Activated naive CD4-positive, alpha-beta T cell treated with anti-CD3 and anti-CD28 coated beads for 36 hours (primary cell): Measurements from ENCODE around the gene STX4. TPM values are rescaled to one million over a fixed set of nuclear protein-coding genes. Genes with fewer than 3 reads are reported as not detected.

Experiments used
- CTCF ChIA-PET: fragments of 350-600 bp; sonication (Branson Sonifier 250); formaldehyde crosslinking; loops from one replicate; lab custom pipeline; 2021; ENCODE audit warnings: antibody characterized with exemption; lab: Charles Lee
- DNase-seq: peaks from one replicate; pipeline ENCODE4 v3.0.0-alpha.2; 2020
- H3K27ac Mint-ChIP-seq: one replicate; pipeline ENCODE4 v1.8.0; 2021; ENCODE audit warnings: mild to moderate bottlenecking, mixed read lengths
- H3K27me3 Mint-ChIP-seq: one replicate; pipeline ENCODE4 v1.8.0; 2021; ENCODE audit warnings: low read depth, mixed read lengths
- H3K36me3 Mint-ChIP-seq: one replicate; pipeline ENCODE4 v1.8.0; 2021; ENCODE audit warnings: low read depth, mixed read lengths
- H3K4me1 Mint-ChIP-seq: one replicate; pipeline ENCODE4 v1.8.0; 2021; ENCODE audit warnings: low read depth, mixed read lengths
- H3K4me3 Mint-ChIP-seq: one replicate; pipeline ENCODE4 v1.8.0; 2021; ENCODE audit warnings: mild to moderate bottlenecking, moderate library complexity, mixed read lengths
- H3K9me3 Mint-ChIP-seq: one replicate; pipeline ENCODE4 v1.8.0; 2021; ENCODE audit warnings: mixed read lengths
- intact Hi-C: fragments of 100-400 bp; cut with micrococcal nuclease; formaldehyde crosslinking; loops from one replicate; pipeline ENCODE4 v1.15.1; 2023
- total RNA-seq, 2 experiments: library from RNA; stranded (reverse); gene quantifications; one replicate each; pipeline ENCODE4 v1.2.3, GENCODE V29; 2021

Gene STX4
- total RNA-seq, 2 experiments from 2014 or later, result 32.9 to 38.0 TPM

DNA sequence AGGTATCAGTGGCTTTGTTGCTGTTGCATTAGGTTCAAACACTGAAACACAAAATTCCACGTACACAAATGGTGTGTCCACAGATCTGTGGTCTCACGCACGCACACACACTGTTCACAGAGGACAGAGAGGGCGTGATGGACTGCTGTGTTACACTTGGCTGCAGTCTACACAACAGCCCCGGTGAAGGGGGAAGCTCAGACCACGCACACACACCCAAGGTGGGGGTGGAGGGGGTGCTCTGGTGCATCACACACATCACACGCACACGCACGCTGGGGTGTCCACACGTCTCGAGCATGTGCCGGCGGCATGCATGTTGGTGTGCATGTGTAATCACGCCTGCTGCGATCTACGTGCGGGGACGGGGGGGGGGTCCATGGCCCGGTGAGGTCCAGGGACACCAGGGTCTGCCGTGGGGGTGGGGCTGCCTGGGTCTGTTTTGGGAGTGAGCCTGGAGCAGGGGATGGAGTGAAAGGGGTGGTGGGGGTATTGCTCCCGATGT, 41.0 kb upstream of the STX4 start:
- Mint-ChIP-seq H3K27me3 (no peaks in the 10 kb centered on the region), H3K9me3 (no peaks in the 10 kb centered on the region), H3K27ac (no peak overlapping the region), H3K4me3 (no peak overlapping the region), H3K36me3 (no peaks in the 10 kb centered on the region), H3K4me1 (peaks cover 11% of the 10 kb centered on the region)
- CTCF ChIA-PET, result no interaction called here
- no peak for DNase-seq
- intact Hi-C loops, result no loop called here

DNA sequence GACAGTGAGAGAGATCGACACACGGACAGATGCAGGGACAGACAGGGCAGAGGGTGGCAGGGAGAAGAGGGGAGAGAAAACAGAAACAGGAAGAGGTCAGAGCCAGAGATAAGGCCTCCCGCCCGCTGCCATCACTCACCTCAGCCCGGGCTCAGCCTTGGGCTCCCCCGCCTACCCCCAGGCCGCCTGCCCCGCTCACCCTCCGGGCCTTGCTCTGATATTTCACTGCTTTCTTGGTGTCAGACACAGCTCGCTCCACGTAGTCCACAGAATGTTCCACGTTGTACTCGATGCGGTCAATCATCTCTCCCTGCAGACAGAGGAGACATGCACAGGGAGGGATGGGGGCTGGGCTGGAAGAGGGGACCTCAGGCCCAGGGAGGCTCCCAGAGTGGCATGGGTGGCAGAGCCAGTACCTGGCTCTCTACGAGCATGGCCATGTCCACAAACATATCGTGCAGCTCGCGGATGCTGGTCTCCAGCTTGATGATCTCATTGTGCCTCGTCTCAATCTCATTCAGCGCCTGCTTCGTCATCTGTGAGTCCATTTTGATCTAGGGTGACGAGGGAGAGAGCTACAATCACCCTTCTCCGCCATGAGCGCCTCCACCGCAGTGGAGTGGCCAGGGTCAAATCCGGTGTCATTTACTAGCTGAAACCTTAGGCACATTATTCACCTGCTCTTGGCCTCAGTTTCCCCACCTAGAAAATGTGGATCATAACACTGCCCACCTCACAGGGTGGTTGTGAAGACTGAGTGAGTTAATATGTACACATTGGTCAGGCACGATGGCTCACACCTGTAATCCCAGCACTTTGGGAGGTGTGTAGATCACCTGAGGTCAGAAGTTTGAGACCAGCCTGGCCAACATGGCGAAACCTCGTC, 40.2 kb upstream of the STX4 start:
- Mint-ChIP-seq H3K4me1 (peaks cover 11% of the 10 kb centered on the region), H3K27me3 (no peaks in the 10 kb centered on the region), H3K36me3 (no peaks in the 10 kb centered on the region), H3K27ac (no peak overlapping the region), H3K4me3 (no peak overlapping the region), H3K9me3 (no peaks in the 10 kb centered on the region)
- CTCF ChIA-PET, result interaction anchor here (0.6 to 0.8 kb wide), 3 partner anchors 7 to 76 kb away, joined by 3 to 4 read pairs (median 3); no protein-coding TSS in a partner anchor
- intact Hi-C loops, result no loop called here
- no peak for DNase-seq

DNA sequence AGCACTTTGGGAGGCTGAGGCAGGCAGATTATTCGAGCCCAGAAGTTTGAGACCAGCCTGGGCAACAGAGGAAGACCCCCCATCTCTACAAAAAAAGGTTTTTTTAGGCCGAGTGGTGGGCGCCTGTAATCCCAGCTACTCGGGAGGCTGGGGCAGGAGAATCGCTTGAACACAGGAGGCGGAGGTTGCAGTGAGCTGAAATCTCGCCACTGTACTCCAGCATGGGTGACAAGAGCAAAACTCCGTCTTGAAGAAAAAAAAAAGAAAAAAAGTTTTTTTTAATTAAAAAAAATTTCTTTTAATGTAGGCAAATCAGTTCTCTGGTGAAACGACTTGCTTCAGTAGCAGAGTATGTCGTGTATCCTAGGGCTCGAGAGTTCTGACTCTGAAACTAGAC, 37.4 kb upstream of the STX4 start:
- Mint-ChIP-seq H3K4me3 (peak overlapping the region; percentile 34), H3K27ac (no peak overlapping the region), H3K36me3 (no peaks in the 10 kb centered on the region), H3K9me3 (no peaks in the 10 kb centered on the region), H3K27me3 (no peaks in the 10 kb centered on the region), H3K4me1 (peaks cover 11% of the 10 kb centered on the region)
- intact Hi-C loops, result loop anchor here (2.0 to 5.0 kb wide), 2 partner anchors 37 to 461 kb away; partner anchors contain the start of genes ARMC5 and STX4
- DNase-seq, result no peak
- CTCF ChIA-PET, result interaction anchor here (1.3 kb wide), 1 partner anchor 10 kb away, joined by 3 read pairs; no protein-coding TSS in a partner anchor

DNA sequence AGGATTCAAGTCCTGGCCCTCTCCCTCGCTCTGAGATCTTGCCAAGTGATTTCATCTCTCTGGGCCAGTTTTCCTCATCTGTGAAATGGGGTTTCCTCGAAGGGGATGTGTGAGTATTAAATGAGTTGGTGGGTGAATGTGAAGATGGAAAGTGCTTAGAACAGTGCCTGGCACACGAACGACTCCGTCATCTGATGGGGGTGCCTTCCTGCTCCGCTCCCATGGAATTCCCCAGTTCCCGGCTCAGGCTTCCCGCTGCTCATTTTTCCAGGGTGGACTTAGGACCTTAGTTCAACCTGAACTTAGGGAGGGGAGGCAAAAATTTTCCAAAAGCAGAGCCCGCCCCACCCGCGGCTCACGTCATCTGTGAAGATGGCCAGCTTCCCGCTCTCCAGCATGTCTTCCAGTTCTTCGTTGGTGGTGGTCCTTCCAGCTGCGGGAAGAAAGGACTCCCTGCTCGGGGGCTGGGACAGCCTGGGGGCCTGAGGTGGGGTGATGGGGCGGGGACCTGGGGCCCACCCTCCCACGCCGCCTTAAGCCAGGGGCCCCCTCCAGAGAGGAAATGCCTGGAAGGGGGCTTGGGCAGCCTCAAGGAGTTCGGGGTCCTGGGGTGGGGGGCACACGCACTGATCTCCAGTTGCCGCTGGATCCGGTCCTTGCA, 36.9 kb upstream of the STX4 start:
- Mint-ChIP-seq H3K36me3 (no peaks in the 10 kb centered on the region), H3K4me1 (peaks cover 11% of the 10 kb centered on the region), H3K4me3 (peak overlapping the region; percentile 73), H3K27me3 (no peaks in the 10 kb centered on the region), H3K9me3 (no peaks in the 10 kb centered on the region), H3K27ac (no peak overlapping the region)
- intact Hi-C loops, result loop anchor here (2.0 to 5.0 kb wide), 2 partner anchors 36 to 461 kb away; partner anchors contain the start of genes ARMC5 and STX4
- CTCF ChIA-PET, result interaction anchor here (1.3 kb wide), 1 partner anchor 10 kb away, joined by 3 read pairs; no protein-coding TSS in a partner anchor
- DNase-seq, result no peak

DNA sequence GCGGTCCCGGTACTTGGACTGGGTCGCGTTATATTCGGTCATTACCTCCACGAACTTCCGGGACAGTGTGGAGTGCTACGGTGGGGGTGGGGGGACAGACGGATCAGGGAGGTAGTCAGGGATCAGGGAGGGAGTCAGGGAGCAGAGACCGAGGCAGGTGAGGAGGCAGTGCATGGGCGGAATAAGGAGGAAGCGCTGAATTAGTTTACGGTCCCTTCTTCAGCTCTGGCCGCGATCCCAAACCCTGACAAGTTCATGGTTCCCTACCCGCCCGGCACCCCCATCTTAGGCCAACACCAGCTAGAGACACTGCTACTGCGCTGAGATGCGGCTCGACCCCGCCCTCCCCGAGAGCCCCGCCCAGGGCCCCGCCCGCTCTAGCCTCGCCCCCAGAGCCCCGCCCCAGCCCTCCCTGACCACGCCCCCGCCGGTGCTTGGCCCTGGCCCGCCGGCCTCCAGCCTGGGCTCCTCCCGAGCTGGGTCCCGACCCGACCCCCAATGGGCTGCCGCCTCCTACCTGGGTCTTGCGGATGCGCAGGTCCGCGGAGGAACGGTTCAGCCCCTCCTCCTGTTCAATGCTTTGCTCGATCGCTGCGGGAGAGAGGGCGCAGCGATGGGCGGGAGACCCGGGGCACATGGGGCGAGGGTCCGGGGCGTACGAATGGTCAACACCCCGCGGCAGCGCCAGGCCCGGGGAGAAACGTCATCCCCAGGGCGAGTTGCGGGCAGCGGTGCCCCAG, 36.2 kb upstream of the STX4 start:
- Mint-ChIP-seq H3K36me3 (no peaks in the 10 kb centered on the region), H3K4me1 (peaks cover 11% of the 10 kb centered on the region), H3K27me3 (no peaks in the 10 kb centered on the region), H3K9me3 (no peaks in the 10 kb centered on the region), H3K4me3 (peak overlapping the region; percentile 73), H3K27ac (no peak overlapping the region)
- intact Hi-C loops, result loop anchor here (1.0 to 5.0 kb wide), 3 partner anchors 36 to 460 kb away; partner anchors contain the start of genes ARMC5 and STX4
- DNase-seq, result peak; percentile 86
- CTCF ChIA-PET, result interaction anchor here (1.3 to 2.4 kb wide), 2 partner anchors 11 to 13 kb away, joined by 3 to 12 read pairs; partner anchors contain the start of gene HSD3B7

DNA sequence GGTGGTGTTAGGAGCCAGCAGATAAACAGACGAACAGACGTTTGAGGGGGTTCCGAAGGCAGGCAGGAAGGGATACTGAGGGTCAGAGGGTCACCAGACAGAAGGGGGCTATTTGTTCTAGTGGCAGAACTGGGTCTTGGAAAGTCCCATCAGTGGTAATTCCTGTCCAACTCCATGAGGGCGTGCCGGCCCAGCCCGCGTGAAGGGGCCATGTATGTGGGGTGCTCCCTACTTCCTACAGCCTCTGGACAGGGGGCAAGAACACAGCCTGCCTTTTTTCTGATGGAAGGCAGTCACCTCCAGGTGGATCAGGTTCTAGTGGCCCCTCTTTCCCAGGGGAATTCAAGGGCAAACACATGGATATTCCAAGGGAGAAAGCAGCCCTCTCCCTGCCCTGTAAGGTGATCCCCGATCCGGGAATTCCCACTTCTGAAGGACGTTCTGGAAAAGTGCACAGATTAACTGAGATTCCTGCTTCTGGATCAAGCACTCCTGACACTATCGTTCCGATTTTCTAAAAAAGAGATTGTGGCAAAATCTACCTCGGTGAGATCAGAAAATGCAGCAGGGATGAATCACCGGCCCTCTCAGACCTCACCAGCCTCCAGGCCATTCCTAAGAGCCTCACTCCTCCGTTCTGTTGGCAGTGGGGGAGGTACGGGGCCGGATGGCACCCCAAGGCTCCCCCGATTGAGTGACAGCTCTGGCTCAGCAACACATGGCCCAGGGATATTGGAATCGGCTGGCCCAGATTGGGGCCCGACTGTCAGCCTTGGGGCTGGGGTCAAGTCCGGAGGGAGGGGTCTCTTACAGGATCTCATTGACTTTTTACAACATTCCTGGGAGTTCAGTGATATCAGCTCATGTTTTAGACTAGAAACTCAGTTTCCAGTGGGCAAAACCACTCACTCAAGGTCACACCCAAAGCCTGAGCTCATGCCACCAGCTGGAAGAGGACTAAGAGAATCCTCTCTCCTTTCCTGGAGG, 35.3 kb upstream of the STX4 start:
- peaks cover 11% of the 10 kb centered on the region for H3K4me1 Mint-ChIP-seq
- H3K4me3 Mint-ChIP-seq, result peak overlapping the region; percentile 49
- no peaks in the 10 kb centered on the region for H3K36me3 Mint-ChIP-seq
- H3K27ac Mint-ChIP-seq, result no peak overlapping the region
- H3K27me3 Mint-ChIP-seq, result no peaks in the 10 kb centered on the region
- CTCF ChIA-PET, result interaction anchor here (2.4 kb wide), 1 partner anchor 14 kb away, joined by 12 read pairs; the partner anchor contains the start of gene HSD3B7
- H3K9me3 Mint-ChIP-seq, result no peaks in the 10 kb centered on the region
- intact Hi-C loops, result loop anchor here (1.0 to 5.0 kb wide), 3 partner anchors 35 to 459 kb away; partner anchors contain the start of genes ARMC5 and STX4
- DNase-seq, result no peak

DNA sequence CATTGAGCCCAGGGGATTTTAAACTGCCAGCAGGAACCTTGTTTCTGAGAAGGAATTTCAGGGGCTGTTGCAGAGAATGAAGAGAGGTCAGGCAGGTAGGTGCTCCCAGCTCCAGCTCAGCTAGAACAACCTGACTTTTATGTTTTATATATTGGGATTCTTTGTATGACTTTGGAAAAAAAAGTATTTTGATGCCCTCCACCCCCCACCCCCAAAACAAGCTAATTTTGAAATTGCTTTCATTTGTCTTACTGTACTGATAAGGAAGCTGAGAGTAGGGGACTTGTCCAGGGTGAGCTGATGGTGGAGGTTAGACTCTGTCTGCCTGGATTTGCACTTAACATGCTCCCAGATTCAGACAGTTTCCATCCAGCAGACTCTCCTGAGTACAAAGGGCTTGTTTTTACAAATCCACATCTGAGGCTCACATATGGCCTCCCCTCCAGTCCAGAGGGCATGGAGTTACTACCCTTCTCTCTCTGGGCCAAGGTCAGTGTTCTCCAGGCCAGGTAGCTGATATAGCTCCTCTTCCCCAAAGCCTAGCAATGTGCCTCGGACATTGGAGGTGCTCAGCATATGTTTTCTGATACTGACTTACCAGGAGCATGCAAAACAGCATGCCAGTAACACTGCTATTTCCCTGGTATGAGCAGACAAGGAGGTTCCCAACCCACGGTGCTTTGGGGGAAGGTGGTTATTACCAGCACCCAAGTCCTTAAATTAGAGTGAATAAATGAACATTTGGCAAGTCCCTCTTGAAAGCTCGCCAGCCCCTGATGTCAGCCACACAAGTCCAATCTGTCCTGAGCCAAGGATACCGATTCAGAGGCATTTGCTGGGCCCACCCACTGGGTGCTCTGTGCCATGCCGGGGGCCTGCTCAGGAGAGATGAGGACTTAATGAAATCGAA, 34.3 kb upstream of the STX4 start:
- DNase-seq, result no peak
- no peaks in the 10 kb centered on the region for H3K9me3 Mint-ChIP-seq
- CTCF ChIA-PET, result interaction anchor here (2.4 kb wide), 1 partner anchor 15 kb away, joined by 12 read pairs; the partner anchor contains the start of gene HSD3B7
- H3K36me3 Mint-ChIP-seq, result no peaks in the 10 kb centered on the region
- peaks cover 11% of the 10 kb centered on the region for H3K4me1 Mint-ChIP-seq
- no peaks in the 10 kb centered on the region for H3K27me3 Mint-ChIP-seq
- H3K27ac Mint-ChIP-seq, result no peak overlapping the region
- intact Hi-C loops, result loop anchor here (5.0 kb wide), 1 partner anchor 458 kb away; the partner anchor contains the start of gene ARMC5
- H3K4me3 Mint-ChIP-seq, result no peak overlapping the region

DNA sequence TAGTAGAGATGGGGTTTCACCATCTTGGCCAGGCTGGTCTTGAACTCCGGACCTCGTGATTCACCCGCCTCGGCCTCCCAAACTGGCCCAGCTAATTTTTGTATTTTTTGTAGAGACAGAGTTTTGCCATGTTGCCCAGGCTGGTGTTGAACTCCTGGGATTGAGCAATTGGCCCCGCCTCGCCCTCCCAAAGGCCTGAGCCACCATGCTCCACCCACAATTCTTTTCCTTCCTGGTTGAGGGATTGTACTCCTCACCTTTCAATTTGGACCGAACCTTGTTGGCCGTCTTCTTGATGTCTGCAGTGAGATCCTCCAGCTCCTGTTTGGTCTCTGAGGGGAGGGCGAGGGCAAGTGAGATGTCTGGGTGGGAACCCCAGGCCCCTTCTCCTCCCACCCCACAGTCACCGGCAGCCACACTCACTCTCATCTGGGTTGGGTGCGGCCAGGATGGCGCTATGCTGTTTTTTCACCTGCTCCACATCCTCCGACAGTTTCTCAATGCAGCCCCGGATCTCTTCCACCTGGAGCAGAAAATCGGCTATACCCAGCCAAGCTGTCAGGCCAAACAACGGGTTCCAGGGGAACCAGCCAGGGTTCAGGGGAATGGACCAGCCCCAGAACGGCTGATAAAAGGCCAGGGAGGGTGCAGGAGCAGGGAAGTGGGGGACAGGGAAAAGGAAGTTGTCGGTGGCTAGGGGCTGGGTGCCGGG, 32.5 kb upstream of the STX4 start:
- CTCF ChIA-PET, result interaction anchor here (0.5 to 1.0 kb wide), 2 partner anchors 100 to 142 kb away, joined by 3 read pairs; no protein-coding TSS in a partner anchor

DNA sequence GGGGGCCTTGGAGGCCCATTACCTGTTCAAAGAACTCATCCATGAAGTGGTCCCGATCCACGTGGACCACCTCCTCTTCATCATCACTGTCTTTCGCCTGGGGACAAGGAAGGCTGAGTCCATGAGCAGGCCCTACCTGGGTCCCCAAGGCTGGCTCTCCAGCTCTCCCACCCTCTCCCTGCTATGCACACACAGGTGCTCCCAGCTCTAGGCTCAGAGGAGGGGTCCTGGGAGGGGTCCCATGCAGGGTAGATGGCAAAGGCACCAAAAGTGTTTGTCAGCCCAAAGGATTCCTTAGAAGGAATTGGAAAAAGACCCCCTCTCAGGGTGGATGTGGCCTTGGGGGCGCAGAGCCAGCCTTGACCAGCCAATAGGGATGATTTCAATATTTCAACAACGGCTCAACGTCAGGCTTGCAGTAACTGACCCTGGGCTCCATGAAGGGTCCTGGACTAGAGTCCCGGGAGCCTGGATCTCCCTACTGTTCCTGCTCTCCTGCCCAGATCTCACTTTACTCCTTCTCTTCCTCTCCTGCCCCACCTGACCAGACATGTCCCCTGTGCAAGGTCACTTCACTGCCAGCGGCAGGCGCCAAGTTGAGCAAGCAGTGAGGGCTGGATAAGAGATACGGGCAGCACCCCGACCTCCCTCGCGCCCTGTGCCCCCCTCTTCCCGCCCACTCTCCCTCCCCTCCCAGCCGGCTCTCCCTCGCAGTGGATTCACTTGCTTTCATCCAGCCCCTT, 31.7 kb upstream of the STX4 start:
- intact Hi-C loops, result no loop called here
- Mint-ChIP-seq H3K36me3 (no peaks in the 10 kb centered on the region), H3K27me3 (no peaks in the 10 kb centered on the region), H3K4me3 (no peak overlapping the region), H3K27ac (no peak overlapping the region), H3K9me3 (no peaks in the 10 kb centered on the region), H3K4me1 (peaks cover 3% of the 10 kb centered on the region)
- CTCF ChIA-PET, result interaction anchor here (0.5 kb wide), 1 partner anchor 99 kb away, joined by 3 read pairs; no protein-coding TSS in a partner anchor
- DNase-seq, result no peak

More for the DNA sequence above, 32.5 kb upstream of the STX4 start:
- Mint-ChIP-seq H3K27me3 (no peaks in the 10 kb centered on the region), H3K9me3 (no peaks in the 10 kb centered on the region), H3K4me3 (no peak overlapping the region), H3K4me1 (peaks cover 8% of the 10 kb centered on the region), H3K36me3 (no peaks in the 10 kb centered on the region), H3K27ac (no peak overlapping the region)
- no peak for DNase-seq
- intact Hi-C loops, result no loop called here
